ENCODE data around the gene UTF1. TPM values are rescaled to one million over a fixed set of nuclear protein-coding genes. Genes with fewer than 3 reads are reported as not detected.

UTF1 gene
- total and polyA plus RNA-seq, 2 experiments from 2014 or later = not detected

DNA sequence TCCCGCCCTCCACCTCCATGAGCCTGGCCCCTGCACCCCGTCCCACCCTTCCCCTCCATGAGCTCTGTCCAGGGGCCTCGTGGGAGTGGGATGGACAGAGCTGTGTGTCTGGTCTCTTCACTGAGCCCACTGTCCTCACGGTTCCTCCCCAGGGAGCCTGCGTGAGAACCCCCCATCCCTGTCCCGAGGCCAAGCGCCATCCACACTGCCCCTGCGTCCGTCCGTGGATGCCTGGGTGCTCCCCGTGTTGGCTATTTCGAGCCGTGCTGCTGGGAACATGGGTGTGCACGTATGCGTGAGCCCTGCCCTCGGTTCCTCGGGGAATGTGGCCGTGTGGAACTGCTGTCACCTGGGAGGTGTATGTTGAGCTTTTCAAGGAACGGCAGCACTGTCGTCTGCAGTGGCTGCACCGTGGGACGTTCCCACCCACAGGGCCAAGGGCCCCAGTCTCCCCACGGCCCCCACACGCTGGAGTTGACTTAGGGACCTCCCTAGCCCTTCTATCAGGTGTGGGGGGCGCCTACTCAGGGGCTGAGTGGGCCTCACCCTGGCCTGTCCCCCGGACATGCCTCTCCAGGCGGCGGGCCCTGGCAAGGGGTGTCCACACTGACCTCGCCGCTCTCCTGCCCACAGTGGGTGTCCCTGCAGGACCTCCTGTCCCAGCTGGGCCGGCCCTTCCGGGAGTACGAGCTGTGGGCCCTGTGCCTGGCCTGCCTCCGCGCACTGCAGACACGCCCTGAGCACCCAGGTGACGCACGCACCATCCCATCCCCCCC, 41.9 kb upstream of the UTF1 start:
- H3K4me3 ChIP-seq = no peak overlapping the region
- TF ChIP-seq, protein P1, sequence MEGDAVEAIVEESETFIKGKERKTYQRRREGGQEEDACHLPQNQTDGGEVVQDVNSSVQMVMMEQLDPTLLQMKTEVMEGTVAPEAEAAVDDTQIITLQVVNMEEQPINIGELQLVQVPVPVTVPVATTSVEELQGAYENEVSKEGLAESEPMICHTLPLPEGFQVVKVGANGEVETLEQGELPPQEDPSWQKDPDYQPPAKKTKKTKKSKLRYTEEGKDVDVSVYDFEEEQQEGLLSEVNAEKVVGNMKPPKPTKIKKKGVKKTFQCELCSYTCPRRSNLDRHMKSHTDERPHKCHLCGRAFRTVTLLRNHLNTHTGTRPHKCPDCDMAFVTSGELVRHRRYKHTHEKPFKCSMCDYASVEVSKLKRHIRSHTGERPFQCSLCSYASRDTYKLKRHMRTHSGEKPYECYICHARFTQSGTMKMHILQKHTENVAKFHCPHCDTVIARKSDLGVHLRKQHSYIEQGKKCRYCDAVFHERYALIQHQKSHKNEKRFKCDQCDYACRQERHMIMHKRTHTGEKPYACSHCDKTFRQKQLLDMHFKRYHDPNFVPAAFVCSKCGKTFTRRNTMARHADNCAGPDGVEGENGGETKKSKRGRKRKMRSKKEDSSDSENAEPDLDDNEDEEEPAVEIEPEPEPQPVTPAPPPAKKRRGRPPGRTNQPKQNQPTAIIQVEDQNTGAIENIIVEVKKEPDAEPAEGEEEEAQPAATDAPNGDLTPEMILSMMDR (IDR thresholded peaks at IDR 0.05; ENCODE audit: low read depth, low read length) = no peak
- no peak for DNase-seq (ENCODE audit: low read depth in 1 of 2, low spot score in 1 of 2)
- no peaks in the 10 kb centered on the region for H3K9me3 ChIP-seq (ENCODE audit: low read depth)
- no peaks in the 10 kb centered on the region for H3K27me3 ChIP-seq
- no peaks in the 10 kb centered on the region for H3K36me3 ChIP-seq
- H3K4me1 ChIP-seq (ENCODE audit: low read depth) = no peaks in the 10 kb centered on the region
- H3K27ac ChIP-seq = no peak overlapping the region

DNA sequence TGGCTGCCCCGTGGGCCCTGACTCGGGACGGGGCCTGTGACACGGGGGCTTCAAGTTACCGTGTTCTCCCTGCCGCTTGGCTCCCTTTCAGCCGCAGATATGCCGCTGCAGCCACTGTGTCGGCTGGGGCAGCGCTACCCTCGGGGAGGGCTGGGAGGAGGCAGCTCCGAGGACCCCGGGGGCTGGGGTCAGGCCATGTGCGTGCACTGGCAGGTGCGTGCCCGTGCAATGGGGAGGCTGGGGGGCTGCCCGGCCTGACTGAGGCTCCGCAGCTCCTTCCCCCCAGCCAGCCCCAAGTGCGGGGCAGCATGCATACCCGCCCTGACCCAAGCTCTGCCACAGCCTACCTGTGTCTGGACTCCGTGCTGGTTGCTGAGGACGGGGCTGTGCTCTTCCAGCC, 40.8 kb upstream of the UTF1 start:
- H3K4me1 ChIP-seq (ENCODE audit: low read depth) = no peaks in the 10 kb centered on the region

DNA sequence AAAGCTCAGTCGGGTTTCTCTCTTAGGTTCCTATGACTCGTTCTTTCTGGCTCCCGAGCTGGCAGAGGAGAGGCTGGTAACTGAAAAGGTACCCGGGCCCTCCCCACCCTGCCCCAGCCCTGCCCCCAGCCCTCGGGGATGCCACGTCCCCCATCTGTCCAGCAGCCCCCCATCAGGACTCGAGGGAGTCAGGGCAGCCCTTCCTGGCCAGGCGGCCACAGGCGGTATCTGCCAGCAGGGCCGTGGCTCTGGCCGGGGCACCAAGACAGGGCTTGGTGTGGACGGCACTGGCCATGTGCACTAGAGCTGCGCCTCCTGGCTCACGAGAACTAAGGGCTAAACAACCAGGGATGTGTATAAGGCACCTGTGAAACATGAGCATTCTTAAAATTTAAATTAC, 40.3 kb upstream of the UTF1 start:
- Histone ChIP-seq H3K27ac (no peak overlapping the region), H3K4me3 (no peak overlapping the region), H3K27me3 (no peaks in the 10 kb centered on the region), H3K4me1 (ENCODE audit: low read depth) (no peaks in the 10 kb centered on the region), H3K9me3 (ENCODE audit: low read depth) (no peaks in the 10 kb centered on the region), H3K36me3 (no peaks in the 10 kb centered on the region)
- DNase-seq (ENCODE audit: low read depth in 1 of 2, low spot score in 1 of 2) = no peak
- TF ChIP-seq, protein P1 (IDR thresholded peaks at IDR 0.05; ENCODE audit: low read depth, low read length) = no peak

More for the DNA sequence above, 40.8 kb upstream of the UTF1 start:
- DNase-seq (ENCODE audit: low read depth in 1 of 2, low spot score in 1 of 2) = no peak
- TF ChIP-seq, protein P1 (IDR thresholded peaks at IDR 0.05; ENCODE audit: low read depth, low read length) = no peak
- H3K27me3 ChIP-seq = no peaks in the 10 kb centered on the region
- no peak overlapping the region for H3K27ac ChIP-seq
- H3K36me3 ChIP-seq = no peaks in the 10 kb centered on the region
- H3K4me3 ChIP-seq = no peak overlapping the region
- H3K9me3 ChIP-seq (ENCODE audit: low read depth) = no peaks in the 10 kb centered on the region

DNA sequence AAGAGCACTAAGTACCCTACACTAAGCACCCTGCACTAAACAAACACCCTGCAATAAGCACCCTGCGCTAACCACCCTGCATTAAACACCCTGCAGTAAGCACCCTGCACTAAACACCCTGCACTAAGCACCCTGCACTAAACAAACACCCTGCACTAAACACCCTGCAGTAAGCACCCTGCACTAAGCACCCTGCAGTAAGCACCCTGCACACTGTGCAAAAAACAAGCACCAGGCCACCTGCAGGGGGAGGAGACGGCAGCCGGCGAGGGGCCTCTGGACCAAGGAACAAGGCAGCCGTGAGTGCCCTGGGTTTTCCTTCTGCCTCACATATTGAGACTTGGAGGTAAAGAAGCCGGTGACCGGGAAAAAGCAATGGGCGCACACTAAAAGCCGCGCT, 39.8 kb upstream of the UTF1 start:
- Histone ChIP-seq H3K27me3 (no peaks in the 10 kb centered on the region), H3K36me3 (no peaks in the 10 kb centered on the region), H3K4me1 (ENCODE audit: low read depth) (no peaks in the 10 kb centered on the region), H3K9me3 (ENCODE audit: low read depth) (no peaks in the 10 kb centered on the region), H3K4me3 (no peak overlapping the region), H3K27ac (no peak overlapping the region)
- DNase-seq (ENCODE audit: low read depth in 1 of 2, low spot score in 1 of 2) = no peak
- TF ChIP-seq, protein P1 (IDR thresholded peaks at IDR 0.05; ENCODE audit: low read depth, low read length) = no peak

DNA sequence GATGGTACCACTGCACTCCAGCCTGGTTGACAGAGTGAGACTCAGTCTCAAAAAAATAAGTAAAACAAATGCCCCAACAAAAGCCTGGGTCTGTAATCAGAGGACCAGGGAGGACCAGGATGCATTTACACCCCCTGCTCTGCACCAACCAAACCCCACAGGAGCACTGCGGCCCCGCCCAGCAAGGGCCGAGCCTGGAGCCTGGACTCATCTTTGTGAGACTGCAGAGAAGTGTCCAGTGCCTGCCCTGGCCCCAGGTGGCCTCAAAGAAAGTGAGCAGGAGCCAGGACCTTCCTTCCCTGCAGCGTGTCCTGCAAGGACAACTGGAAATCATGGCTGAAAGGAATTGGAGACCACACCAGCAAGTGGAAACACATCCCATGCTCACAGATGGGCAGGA, 38.4 kb upstream of the UTF1 start:
- no peaks in the 10 kb centered on the region for H3K4me1 ChIP-seq (ENCODE audit: low read depth)
- TF ChIP-seq, protein P1 (IDR thresholded peaks at IDR 0.05; ENCODE audit: low read depth, low read length) = no peak
- no peaks in the 10 kb centered on the region for H3K27me3 ChIP-seq
- H3K36me3 ChIP-seq = no peaks in the 10 kb centered on the region
- no peak overlapping the region for H3K4me3 ChIP-seq
- DNase-seq (ENCODE audit: low read depth in 1 of 2, low spot score in 1 of 2) = no peak
- H3K9me3 ChIP-seq (ENCODE audit: low read depth) = no peaks in the 10 kb centered on the region
- no peak overlapping the region for H3K27ac ChIP-seq
